Activated CD8-positive, alpha-beta T cell treated with anti-CD3 and anti-CD28 coated beads, Interleukin-2, amount 10 ng/mL, durations not matched to agents 7 days and 5 days (primary cell): ENCODE data around the gene PKIB. TPM values are rescaled to one million over a fixed set of nuclear protein-coding genes. Genes with fewer than 3 reads are reported as not detected.

Experiments used
- ATAC-seq: fragments of 150-1000 bp; cut with Tn5 transposase; one replicate; pipeline ENCODE4 v1.10.0; 2021; ENCODE audit warnings: moderate library complexity
- CTCF ChIA-PET: fragments of 350-600 bp; sonication (Branson Sonifier 250); formaldehyde crosslinking; loops from one replicate; lab custom pipeline; 2021; ENCODE audit warnings: antibody characterized with exemption; lab: Charles Lee
- POLR2A ChIA-PET: fragments of 350-600 bp; sonication (Branson Sonifier 250); formaldehyde crosslinking; loops from one replicate; lab custom pipeline; 2021; ENCODE audit warnings: antibody characterized with exemption; lab: Charles Lee
- DNase-seq: peaks from one replicate; pipeline ENCODE4 v3.0.0-alpha.2; 2020
- H3K27ac Mint-ChIP-seq: one replicate; pipeline ENCODE4 v1.8.0; 2021; ENCODE audit warnings: mild to moderate bottlenecking, mixed read lengths
- H3K27me3 Mint-ChIP-seq: one replicate; pipeline ENCODE4 v1.8.0; 2021; ENCODE audit warnings: low read depth, mixed read lengths
- H3K36me3 Mint-ChIP-seq: one replicate; pipeline ENCODE4 v1.8.0; 2021; ENCODE audit warnings: low read depth, mixed read lengths
- H3K4me1 Mint-ChIP-seq: one replicate; pipeline ENCODE4 v1.8.0; 2021; ENCODE audit warnings: low read depth, mixed read lengths
- H3K4me3 Mint-ChIP-seq: one replicate; pipeline ENCODE4 v1.8.0; 2021; ENCODE audit warnings: mild to moderate bottlenecking, mixed read lengths
- H3K9me3 Mint-ChIP-seq: one replicate; pipeline ENCODE4 v1.8.0; 2022; ENCODE audit warnings: mixed read lengths; ENCODE audit not compliant: insufficient read depth
- total RNA-seq, 2 experiments: library from RNA; stranded (reverse); gene quantifications; one replicate each; pipeline ENCODE4 v1.2.3, GENCODE V29; 2021

The PKIB gene
- under 1 TPM; 0.44 to 0.76 TPM for total RNA-seq

- CTCF ChIA-PET = interaction anchor here (1.5 to 1.6 kb wide), 2 partner anchors 80 to 119 kb away, joined by 3 to 9 read pairs; no protein-coding TSS in a partner anchor
- ATAC-seq = peak; percentile 97
- H3K9me3 Mint-ChIP-seq = no peaks in the 10 kb centered on the region
These were observed at the start of gene PKIB for GRCh38 chr6:122609881-122610689. Gene PKIB, plus strand, starts transcription at chr6:122610405. Its CDS starts 107,390 bp downstream, at chr6:122717795.

GRCh38 chr6:122563364-122564052, 46.7 kb upstream of the PKIB start:
- no peak for DNase-seq
- Mint-ChIP-seq H3K9me3 (peaks cover 4% of the 10 kb centered on the region), H3K27ac (no peak overlapping the region), H3K36me3 (no peaks in the 10 kb centered on the region), H3K4me1 (no peaks in the 10 kb centered on the region), H3K27me3 (peaks cover 4% of the 10 kb centered on the region), H3K4me3 (no peak overlapping the region)
- CTCF ChIA-PET = interaction anchor here (1.8 kb wide), 1 partner anchor 33 kb away, joined by 5 read pairs; no protein-coding TSS in a partner anchor
- POLR2A ChIA-PET = no interaction called here
- ATAC-seq = no peak

More at GRCh38 chr6:122609881-122610689, at the start of gene PKIB:
- peaks cover 16% of the 10 kb centered on the region for H3K4me1 Mint-ChIP-seq
- POLR2A ChIA-PET = no interaction called here
- peaks cover 35% of the 10 kb centered on the region for H3K27me3 Mint-ChIP-seq
- no peaks in the 10 kb centered on the region for H3K36me3 Mint-ChIP-seq
- no peak within 1 kb of the TSS for H3K27ac Mint-ChIP-seq
- peak; percentile 57 for DNase-seq
- H3K4me3 Mint-ChIP-seq = peak within 1 kb of the TSS; percentile 77

- ChIA-PET CTCF (interaction anchor here (1.8 kb wide), 1 partner anchor 34 kb away, joined by 5 read pairs; no protein-coding TSS in a partner anchor), POLR2A (no interaction called here)
- H3K4me3 Mint-ChIP-seq = no peak overlapping the region
- H3K27ac Mint-ChIP-seq = no peak overlapping the region
- ATAC-seq (no peak), DNase-seq (no peak)
- H3K36me3 Mint-ChIP-seq = no peaks in the 10 kb centered on the region
- H3K4me1 Mint-ChIP-seq = no peaks in the 10 kb centered on the region
- peaks cover 4% of the 10 kb centered on the region for H3K9me3 Mint-ChIP-seq
- H3K27me3 Mint-ChIP-seq = no peaks in the 10 kb centered on the region
These were observed 46.0 kb upstream of the PKIB start for GRCh38 chr6:122564230-122564629.

GRCh38 chr6:122565708-122566107, 44.5 kb upstream of the PKIB start:
- Mint-ChIP-seq H3K4me3 (no peak overlapping the region), H3K4me1 (no peaks in the 10 kb centered on the region), H3K27ac (no peak overlapping the region), H3K27me3 (no peaks in the 10 kb centered on the region), H3K36me3 (no peaks in the 10 kb centered on the region), H3K9me3 (peaks cover 10% of the 10 kb centered on the region)
- CTCF ChIA-PET = interaction anchor here (1.8 kb wide), 1 partner anchor 35 kb away, joined by 5 read pairs; no protein-coding TSS in a partner anchor
- POLR2A ChIA-PET = no interaction called here
- no peak for DNase-seq
- ATAC-seq = no peak

GRCh38 chr6:122567034-122567433, 43.2 kb upstream of the PKIB start:
- Mint-ChIP-seq H3K4me1 (no peaks in the 10 kb centered on the region), H3K27ac (no peak overlapping the region), H3K9me3 (peaks cover 11% of the 10 kb centered on the region), H3K4me3 (no peak overlapping the region), H3K27me3 (no peaks in the 10 kb centered on the region), H3K36me3 (no peaks in the 10 kb centered on the region)
- CTCF ChIA-PET = no interaction called here
- POLR2A ChIA-PET = no interaction called here
- ATAC-seq = no peak
- DNase-seq = no peak

GRCh38 chr6:122568350-122568749, 41.9 kb upstream of the PKIB start:
- ChIA-PET POLR2A (no interaction called here), CTCF (no interaction called here)
- Mint-ChIP-seq H3K4me3 (no peak overlapping the region), H3K4me1 (no peaks in the 10 kb centered on the region), H3K36me3 (no peaks in the 10 kb centered on the region), H3K9me3 (peaks cover 7% of the 10 kb centered on the region), H3K27me3 (no peaks in the 10 kb centered on the region), H3K27ac (no peak overlapping the region)
- ATAC-seq = no peak
- no peak for DNase-seq

GRCh38 chr6:122568797-122569221, 41.4 kb upstream of the PKIB start:
- no peak overlapping the region for H3K4me3 Mint-ChIP-seq
- H3K27me3 Mint-ChIP-seq = no peaks in the 10 kb centered on the region
- H3K36me3 Mint-ChIP-seq = no peaks in the 10 kb centered on the region
- no peak overlapping the region for H3K27ac Mint-ChIP-seq
- ATAC-seq (no peak), DNase-seq (no peak)
- POLR2A ChIA-PET = no interaction called here
- H3K9me3 Mint-ChIP-seq = peaks cover 7% of the 10 kb centered on the region
- H3K4me1 Mint-ChIP-seq = no peaks in the 10 kb centered on the region
- CTCF ChIA-PET = no interaction called here

- Mint-ChIP-seq H3K36me3 (no peaks in the 10 kb centered on the region), H3K9me3 (peaks cover 9% of the 10 kb centered on the region), H3K4me3 (no peak overlapping the region), H3K27me3 (no peaks in the 10 kb centered on the region), H3K4me1 (no peaks in the 10 kb centered on the region), H3K27ac (no peak overlapping the region)
- ATAC-seq (no peak), DNase-seq (no peak)
- CTCF ChIA-PET = no interaction called here
- POLR2A ChIA-PET = no interaction called here
These were observed 40.9 kb upstream of the PKIB start for GRCh38 chr6:122569230-122569771.

GRCh38 chr6:122571888-122572287, 38.3 kb upstream of the PKIB start:
- CTCF ChIA-PET = no interaction called here
- Mint-ChIP-seq H3K27ac (no peak overlapping the region), H3K27me3 (no peaks in the 10 kb centered on the region), H3K9me3 (peaks cover 19% of the 10 kb centered on the region), H3K36me3 (no peaks in the 10 kb centered on the region), H3K4me1 (no peaks in the 10 kb centered on the region), H3K4me3 (no peak overlapping the region)
- no peak for ATAC-seq
- POLR2A ChIA-PET = no interaction called here
- no peak for DNase-seq

- POLR2A ChIA-PET = no interaction called here
These were observed 33.3 kb upstream of the PKIB start for GRCh38 chr6:122576888-122577287.

GRCh38 chr6:122578961-122579360, 31.2 kb upstream of the PKIB start:
- no peaks in the 10 kb centered on the region for H3K36me3 Mint-ChIP-seq
- H3K9me3 Mint-ChIP-seq = peaks cover 12% of the 10 kb centered on the region
- DNase-seq = no peak

More at GRCh38 chr6:122576888-122577287, 33.3 kb upstream of the PKIB start:
- Mint-ChIP-seq H3K27me3 (no peaks in the 10 kb centered on the region), H3K27ac (no peak overlapping the region), H3K9me3 (peaks cover 12% of the 10 kb centered on the region), H3K4me1 (no peaks in the 10 kb centered on the region), H3K36me3 (no peaks in the 10 kb centered on the region), H3K4me3 (no peak overlapping the region)
- CTCF ChIA-PET = no interaction called here
- ATAC-seq = no peak
- no peak for DNase-seq

GRCh38 chr6:122580737-122581136, 29.5 kb upstream of the PKIB start:
- H3K27ac Mint-ChIP-seq = no peak overlapping the region
- no peaks in the 10 kb centered on the region for H3K27me3 Mint-ChIP-seq
- CTCF ChIA-PET = no interaction called here
- peaks cover 3% of the 10 kb centered on the region for H3K9me3 Mint-ChIP-seq
- POLR2A ChIA-PET = no interaction called here
- no peaks in the 10 kb centered on the region for H3K4me1 Mint-ChIP-seq
- H3K4me3 Mint-ChIP-seq = no peak overlapping the region
- ATAC-seq (no peak), DNase-seq (no peak)
- H3K36me3 Mint-ChIP-seq = no peaks in the 10 kb centered on the region

More at GRCh38 chr6:122578961-122579360, 31.2 kb upstream of the PKIB start:
- ChIA-PET POLR2A (no interaction called here), CTCF (no interaction called here)
- Mint-ChIP-seq H3K27me3 (no peaks in the 10 kb centered on the region), H3K4me3 (no peak overlapping the region), H3K27ac (no peak overlapping the region), H3K4me1 (no peaks in the 10 kb centered on the region)
- ATAC-seq = no peak
